ENCODE results near the gene CYP21A2.

DNA sequence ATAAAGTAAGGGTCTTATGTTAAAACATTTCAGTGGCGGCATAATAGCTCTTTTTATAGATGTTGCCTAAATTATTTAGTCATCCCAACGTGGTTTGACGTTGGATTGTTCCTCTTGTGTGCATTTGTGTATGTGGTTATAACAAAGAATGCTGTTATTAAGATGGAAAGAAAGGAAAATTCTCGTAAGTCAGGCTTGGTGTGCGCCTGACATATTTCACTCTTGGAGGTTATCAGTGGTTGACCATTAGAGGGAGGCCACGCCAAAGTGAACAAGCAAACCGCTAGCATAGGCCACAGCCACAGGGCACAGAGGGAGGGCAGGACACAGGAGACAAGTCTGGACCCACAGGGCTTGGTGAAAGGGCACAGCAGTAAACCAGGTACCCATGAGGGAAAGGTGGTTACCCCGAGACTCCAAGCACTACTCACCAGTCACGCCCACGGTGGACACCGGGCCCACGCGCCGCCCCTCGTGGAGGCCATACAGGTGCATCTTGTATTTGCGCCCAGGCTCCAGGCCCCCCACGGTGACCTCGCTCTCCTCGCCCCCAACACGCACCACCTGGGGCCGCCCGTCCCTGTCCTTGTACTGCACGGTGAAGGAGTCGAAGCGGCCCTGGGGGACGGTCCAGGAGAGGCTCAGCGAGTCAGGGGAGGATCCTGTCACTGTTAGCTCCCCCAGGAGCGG is 22.9 kb downstream of the CYP21A2 start:
- TF ChIP-seq, protein P1, sequence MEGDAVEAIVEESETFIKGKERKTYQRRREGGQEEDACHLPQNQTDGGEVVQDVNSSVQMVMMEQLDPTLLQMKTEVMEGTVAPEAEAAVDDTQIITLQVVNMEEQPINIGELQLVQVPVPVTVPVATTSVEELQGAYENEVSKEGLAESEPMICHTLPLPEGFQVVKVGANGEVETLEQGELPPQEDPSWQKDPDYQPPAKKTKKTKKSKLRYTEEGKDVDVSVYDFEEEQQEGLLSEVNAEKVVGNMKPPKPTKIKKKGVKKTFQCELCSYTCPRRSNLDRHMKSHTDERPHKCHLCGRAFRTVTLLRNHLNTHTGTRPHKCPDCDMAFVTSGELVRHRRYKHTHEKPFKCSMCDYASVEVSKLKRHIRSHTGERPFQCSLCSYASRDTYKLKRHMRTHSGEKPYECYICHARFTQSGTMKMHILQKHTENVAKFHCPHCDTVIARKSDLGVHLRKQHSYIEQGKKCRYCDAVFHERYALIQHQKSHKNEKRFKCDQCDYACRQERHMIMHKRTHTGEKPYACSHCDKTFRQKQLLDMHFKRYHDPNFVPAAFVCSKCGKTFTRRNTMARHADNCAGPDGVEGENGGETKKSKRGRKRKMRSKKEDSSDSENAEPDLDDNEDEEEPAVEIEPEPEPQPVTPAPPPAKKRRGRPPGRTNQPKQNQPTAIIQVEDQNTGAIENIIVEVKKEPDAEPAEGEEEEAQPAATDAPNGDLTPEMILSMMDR (IDR thresholded peaks at IDR 0.05; ENCODE audit: low read depth, low read length, missing input control), result no peak
- TF ChIP-seq SP1 (IDR thresholded peaks at IDR 0.05), result no peak
- TF ChIP-seq HNF4G (IDR thresholded peaks at IDR 0.05), result no peak

Data from liver (tissue), 3 donors.